A673 (cell line): ENCODE data around the gene RASSF3. TPM values are rescaled to one million over a fixed set of nuclear protein-coding genes. Genes with fewer than 3 reads are reported as not detected.

Source experiments
- BruUV-seq: library from RNA; stranded (reverse); fragments of 400-500 nt; replicated peaks from 2 replicates; lab custom pipeline; 2021; lab: Mats Ljungman, UMichigan
- CTCF ChIA-PET: fragments of 300-600 bp; sonication (Branson Sonifier 250); formaldehyde crosslinking; loops from one replicate; lab custom pipeline; 2022; ENCODE audit warnings: antibody characterized with exemption; lab: Charles Lee
- POLR2A ChIA-PET: fragments of 300-600 bp; sonication (Branson Sonifier 250); formaldehyde crosslinking; loops from one replicate; lab custom pipeline; 2022; ENCODE audit warnings: antibody characterized with exemption; ENCODE audit not compliant: low non-redundant PET; lab: Charles Lee
- DNase-seq: peaks from one replicate; pipeline ENCODE4 v3.0.0-alpha.2; 2015; ENCODE audit warnings: low spot score
- H3K27ac ChIP-seq: fragments of 200-600 bp; sonication (generic); 2 replicates; pipeline ENCODE4 v1.5.1; 2016; ENCODE audit warnings: mixed run types, low read depth, mild to moderate bottlenecking, mixed read lengths, antibody characterized with exemption, low read length; ENCODE audit not compliant: poor library complexity, severe bottlenecking
- H3K27me3 ChIP-seq: fragments of 200-600 bp; sonication (generic); replicated peaks from 2 replicates; pipeline ENCODE4 v1.6.1; 2017; ENCODE audit warnings: mixed run types, low read depth, mild to moderate bottlenecking, mixed read lengths, antibody characterized with exemption, low read length; ENCODE audit not compliant: insufficient read depth, poor library complexity
- H3K36me3 ChIP-seq: fragments of 200-600 bp; sonication (generic); 2 replicates; pipeline ENCODE4 v1.6.1; 2016; ENCODE audit warnings: mixed run types, mild to moderate bottlenecking, mixed read lengths, antibody characterized with exemption, low read length; ENCODE audit not compliant: insufficient read depth, poor library complexity, severe bottlenecking
- H3K4me1 ChIP-seq: fragments of 200-600 bp; sonication (generic); 2 replicates; pipeline ENCODE4 v1.6.1; 2017; ENCODE audit warnings: mixed run types, mild to moderate bottlenecking, mixed read lengths, antibody characterized with exemption, low read length; ENCODE audit not compliant: insufficient read depth, poor library complexity, severe bottlenecking
- H3K4me3 ChIP-seq: fragments of 200-600 bp; sonication (generic); 2 replicates; pipeline ENCODE4 v1.5.1; 2016; ENCODE audit warnings: low read depth, mixed run types, mild to moderate bottlenecking, mixed read lengths, low read length; ENCODE audit not compliant: poor library complexity, severe bottlenecking
- H3K9me3 ChIP-seq: fragments of 200-600 bp; sonication (generic); 2 replicates; pipeline ENCODE4 v1.6.1; 2016; ENCODE audit warnings: mixed run types, low read depth, mild to moderate bottlenecking, mixed read lengths, antibody characterized with exemption, low read length; ENCODE audit not compliant: poor library complexity, severe bottlenecking
- CTCF ChIP-seq: fragments of 300-800, 200-600 bp; sonication (generic); conservative IDR thresholded peaks from 2 replicates; pipeline ENCODE4 v1.5.1; 2017; ENCODE audit warnings: low read depth, mild to moderate bottlenecking, antibody characterized with exemption, low read length, moderate library complexity, mixed read lengths
- EZH2 ChIP-seq: fragments of 200-600 bp; sonication (generic); IDR thresholded peaks from 2 replicates; pipeline ENCODE4 v1.6.1; 2017; ENCODE audit warnings: borderline replicate concordance, low read depth, mild to moderate bottlenecking, mixed read lengths, antibody characterized with exemption, low read length; ENCODE audit not compliant: poor library complexity, severe bottlenecking
- intact Hi-C: fragments of 100-400 bp; cut with micrococcal nuclease; formaldehyde crosslinking; loops from one replicate; pipeline ENCODE4 v1.10.0; 2022; ENCODE audit not compliant: unreplicated experiment
- total RNA-seq: library from RNA; stranded (reverse); gene quantifications from 2 replicates; pipeline ENCODE4 v1.2.3, GENCODE V29; 2021

Gene RASSF3
- total RNA-seq, 1 experiment from 2014 or later: 38.2 TPM

DNA sequence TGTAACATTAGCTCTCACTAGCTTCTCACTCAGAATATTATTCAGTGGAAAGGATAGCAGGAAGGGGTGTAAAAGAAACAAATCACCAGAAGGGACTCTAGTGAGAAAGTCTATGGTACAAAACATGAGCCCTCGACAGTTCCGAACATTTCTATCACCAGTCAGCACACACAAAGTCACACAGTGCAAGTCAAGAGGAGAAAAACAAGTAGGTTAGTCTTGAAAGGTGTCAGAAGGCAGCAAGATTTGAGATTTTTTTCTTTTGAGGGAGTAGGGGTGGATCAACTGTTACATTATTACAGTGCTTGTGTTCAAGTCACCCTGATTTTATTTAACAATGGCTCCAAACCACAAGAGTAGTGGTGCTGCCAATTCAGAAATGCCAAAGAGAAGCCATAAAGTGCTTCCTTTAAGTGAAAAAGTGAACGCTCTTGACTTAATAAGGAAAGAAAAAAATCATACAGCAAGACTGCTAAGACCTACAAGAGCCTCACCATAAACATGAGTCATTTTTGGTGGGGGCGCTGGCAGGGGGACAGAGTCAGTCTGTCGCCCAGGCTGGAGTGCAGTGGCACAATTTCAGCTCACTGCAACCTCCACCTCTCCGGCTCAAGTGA is 106.7 kb downstream of the RASSF3 start:
- Histone ChIP-seq H3K9me3 (no peaks in the 10 kb centered on the region), H3K36me3 (peaks cover 13% of the 10 kb centered on the region), H3K4me3 (no peak overlapping the region), H3K27me3 (no peaks in the 10 kb centered on the region), H3K27ac (no peak overlapping the region), H3K4me1 (no peaks in the 10 kb centered on the region)
- TF ChIP-seq CTCF: no peak
- TF ChIP-seq EZH2: no peak
- DNase-seq: no peak
- intact Hi-C loops: no loop called here
- ChIA-PET POLR2A (no interaction called here), CTCF (no interaction called here)
- no TSS peak for BruUV-seq

- Histone ChIP-seq H3K4me3 (no peak overlapping the region), H3K4me1 (no peaks in the 10 kb centered on the region), H3K27ac (no peak overlapping the region), H3K27me3 (no peaks in the 10 kb centered on the region), H3K36me3 (peaks cover 13% of the 10 kb centered on the region), H3K9me3 (no peaks in the 10 kb centered on the region)
- ChIA-PET CTCF (interaction anchor here (0.5 kb wide), 2 partner anchors 8 to 19 kb away, joined by 5 to 13 read pairs; no protein-coding TSS in a partner anchor), POLR2A (no interaction called here)
- no TSS peak for BruUV-seq
- TF ChIP-seq EZH2 (no peak), CTCF (no peak)
- intact Hi-C loops: no loop called here
- no peak for DNase-seq
Observed at GRCh38 chr12:64718649-64719048, 108.4 kb downstream of the RASSF3 start.

GRCh38 chr12:64720884-64721283 is 110.6 kb downstream of the RASSF3 start:
- H3K27ac ChIP-seq: no peak overlapping the region
- intact Hi-C loops: no loop called here
- TF ChIP-seq EZH2: no peak
- no peak for TF ChIP-seq CTCF
- H3K4me1 ChIP-seq: no peaks in the 10 kb centered on the region
- ChIA-PET CTCF (interaction anchor here (0.6 kb wide), 1 partner anchor 164 kb away, joined by 3 read pairs; no protein-coding TSS in a partner anchor), POLR2A (no interaction called here)
- H3K4me3 ChIP-seq: no peak overlapping the region
- H3K36me3 ChIP-seq: peaks cover 11% of the 10 kb centered on the region
- BruUV-seq: no TSS peak
- DNase-seq: no peak
- no peaks in the 10 kb centered on the region for H3K27me3 ChIP-seq
- no peaks in the 10 kb centered on the region for H3K9me3 ChIP-seq
